CD4-positive, alpha-beta T cell (primary cell): ENCODE results near the gene KCNQ1OT1. TPM values are rescaled to one million over a fixed set of nuclear protein-coding genes. Genes with fewer than 3 reads are reported as not detected.

Experiments
- ATAC-seq: fragments of 200-7000 bp; cut with Tn5 transposase; one replicate; pipeline ENCODE4 v1.10.0; 2022; ENCODE audit warnings: mild to moderate bottlenecking; ENCODE audit not compliant: poor library complexity
- CTCF ChIA-PET: fragments of 350-600 bp; sonication (Branson Sonifier 250); formaldehyde crosslinking; loops from one replicate; lab custom pipeline; 2021; ENCODE audit warnings: antibody characterized with exemption, inconsistent platforms; lab: Charles Lee
- POLR2A ChIA-PET: fragments of 350-600 bp; sonication (Branson Sonifier 250); formaldehyde crosslinking; loops from one replicate; lab custom pipeline; 2021; ENCODE audit warnings: antibody characterized with exemption, inconsistent platforms; lab: Charles Lee
- DNase-seq, 14 experiments: peaks; one replicate each; pipeline ENCODE4 v3.0.0-alpha.2; 2013 to 2020; ENCODE audit warnings: mixed read lengths in 2 of 14
- H3K27ac ChIP-seq, 2 donors: one replicate each; pipeline versions ENCODE4 v1.5.1 to v1.7.0; 2013; ENCODE audit warnings: low read length in 2 of 2, low read depth in 1 of 2, mild to moderate bottlenecking in 1 of 2
- H3K27me3 ChIP-seq, 2 experiments: 1 replicate in 1 of 2; 2 replicates in 1 of 2; pipeline versions ENCODE4 v1.6.1 to v1.7.0; 2013; ENCODE audit warnings: low read length in 2 of 2, control low read depth in 1 of 2, mild to moderate bottlenecking in 1 of 2, moderate library complexity in 1 of 2; ENCODE audit not compliant: insufficient read depth in 2 of 2, control insufficient read depth in 1 of 2
- H3K36me3 ChIP-seq: one replicate; pipeline ENCODE4 v1.6.1; 2013; ENCODE audit warnings: low read length, control low read depth; ENCODE audit not compliant: insufficient read depth
- H3K4me1 ChIP-seq: one replicate; pipeline ENCODE4 v1.6.1; 2013; ENCODE audit warnings: low read length, control low read depth; ENCODE audit not compliant: insufficient read depth
- H3K4me3 ChIP-seq: one replicate; pipeline ENCODE4 v1.5.1; 2013; ENCODE audit warnings: mild to moderate bottlenecking, low read length, moderate library complexity
- H3K9me3 ChIP-seq, 2 experiments: 1 replicate in 1 of 2; 2 replicates in 1 of 2; pipeline versions ENCODE4 v1.6.1 to v1.7.0; 2013; ENCODE audit warnings: low read length in 2 of 2, mild to moderate bottlenecking in 2 of 2, control low read depth in 1 of 2, moderate library complexity in 1 of 2; ENCODE audit not compliant: control insufficient read depth in 1 of 2, insufficient read depth in 1 of 2
- H3K27ac Mint-ChIP-seq: one replicate; pipeline ENCODE4 v1.8.0; 2020; ENCODE audit warnings: mixed read lengths
- H3K27me3 Mint-ChIP-seq: one replicate; pipeline ENCODE4 v1.8.0; 2021; ENCODE audit warnings: mixed read lengths
- H3K36me3 Mint-ChIP-seq: one replicate; pipeline ENCODE4 v1.8.0; 2021; ENCODE audit warnings: low read depth, mixed read lengths
- H3K4me1 Mint-ChIP-seq: one replicate; pipeline ENCODE4 v1.8.0; 2021; ENCODE audit warnings: low read depth, mixed read lengths
- H3K4me3 Mint-ChIP-seq: one replicate; pipeline ENCODE4 v1.8.0; 2020; ENCODE audit warnings: mild to moderate bottlenecking, mixed read lengths
- H3K9me3 Mint-ChIP-seq: one replicate; pipeline ENCODE4 v1.8.0; 2020; ENCODE audit warnings: mixed read lengths
- CTCF ChIP-seq: fragments of 200-600 bp; IDR thresholded peaks from one replicate; pipeline ENCODE4 v1.8.0; 2022; ENCODE audit warnings: antibody characterized with exemption, mild to moderate bottlenecking
- intact Hi-C, 2 experiments: fragments of 100-400 bp; cut with DNase I in 1 of 2; cut with micrococcal nuclease in 1 of 2; formaldehyde crosslinking; loops; one replicate each; pipeline versions ENCODE4 v1.15.1 to v1.9.0; 2023 to 2025; cut with DNase I, micrococcal nuclease
- total RNA-seq, 174 experiments: library from RNA in 2 of 174; stranded (reverse) in 2 of 174; gene quantifications; one replicate each; pipeline ENCODE4 v1.2.3 and lab custom pipeline; 2021 to 2026

The KCNQ1OT1 gene
- total RNA-seq, 2 experiments from 2014 or later = 0.17 to 0.22 TPM

- no peak overlapping the region for H3K27ac Mint-ChIP-seq
Measured at GRCh38 chr11:2740275-2740940, 40.6 kb upstream of the KCNQ1OT1 start.

GRCh38 chr11:2739531-2740274, 39.9 kb upstream of the KCNQ1OT1 start:
- Mint-ChIP-seq H3K36me3 (no peaks in the 10 kb centered on the region), H3K27ac (no peak overlapping the region), H3K4me3 (no peak overlapping the region), H3K4me1 (no peaks in the 10 kb centered on the region), H3K9me3 (no peaks in the 10 kb centered on the region), H3K27me3 (no peaks in the 10 kb centered on the region)
- Histone ChIP-seq H3K4me1 (no peaks in the 10 kb centered on the region), H3K4me3 (no peak overlapping the region), H3K27ac (no peak overlapping the region), H3K36me3 (no peaks in the 10 kb centered on the region), H3K27me3 (no peaks in the 10 kb centered on the region), H3K9me3 (no peaks in the 10 kb centered on the region)
- TF ChIP-seq CTCF = no peak
- ChIA-PET CTCF (no interaction called here), POLR2A (no interaction called here)
- ATAC-seq = no peak
- intact Hi-C loops = no loop called here
- DNase-seq = no peak

More at GRCh38 chr11:2740275-2740940, 40.6 kb upstream of the KCNQ1OT1 start:
- Mint-ChIP-seq H3K4me3 (no peak overlapping the region), H3K9me3 (no peaks in the 10 kb centered on the region), H3K27me3 (no peaks in the 10 kb centered on the region), H3K36me3 (no peaks in the 10 kb centered on the region), H3K4me1 (no peaks in the 10 kb centered on the region)
- no peak for ATAC-seq
- Histone ChIP-seq H3K9me3 (no peaks in the 10 kb centered on the region), H3K4me3 (no peak overlapping the region), H3K27me3 (no peaks in the 10 kb centered on the region), H3K4me1 (no peaks in the 10 kb centered on the region), H3K36me3 (no peaks in the 10 kb centered on the region), H3K27ac (no peak overlapping the region)
- intact Hi-C loops = no loop called here
- no peak for TF ChIP-seq CTCF
- CTCF ChIA-PET = no interaction called here
- DNase-seq = no peak
- POLR2A ChIA-PET = no interaction called here

DNA sequence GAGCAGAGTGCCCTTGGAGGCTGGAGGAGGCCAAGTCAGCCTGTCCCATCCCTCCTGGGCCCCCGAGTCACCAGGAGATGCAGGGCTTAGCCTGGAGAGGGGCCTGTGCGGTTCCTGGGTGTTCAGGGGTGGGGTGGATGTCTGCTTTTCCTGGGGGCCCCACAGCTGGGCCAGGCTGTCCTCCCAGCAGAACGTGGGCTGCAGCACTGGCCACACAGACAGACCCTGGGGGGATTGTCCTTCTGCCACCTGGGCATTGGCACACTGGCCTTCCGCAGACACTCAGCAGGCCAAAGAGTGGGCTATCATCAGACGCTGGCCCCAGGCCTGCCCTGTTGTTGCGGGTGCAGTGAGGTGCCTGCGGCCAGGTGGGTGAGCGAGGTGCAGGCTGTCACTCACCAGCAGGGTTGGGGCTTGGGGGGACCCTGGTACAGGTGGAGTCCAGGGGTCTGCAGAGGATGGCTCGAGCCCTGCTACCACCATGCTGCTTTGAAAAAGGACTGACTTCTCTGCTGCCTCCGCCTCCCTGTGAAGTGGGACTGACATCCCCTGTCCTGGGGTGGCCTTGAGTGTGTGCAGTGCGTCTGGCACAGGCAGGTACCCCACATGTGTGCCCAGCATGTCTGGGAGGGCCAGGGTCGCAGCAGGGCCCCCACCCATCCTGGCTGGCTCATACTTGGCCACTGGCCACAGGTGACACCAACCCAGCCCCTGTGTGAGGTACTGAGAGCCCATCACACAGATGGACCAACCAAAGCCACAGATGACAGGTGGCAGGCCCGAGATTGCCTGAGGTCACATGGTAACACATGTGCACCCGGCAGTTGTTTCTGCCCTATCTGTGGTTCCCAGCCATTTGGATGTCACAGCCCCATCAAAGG, 39.0 kb upstream of the KCNQ1OT1 start:
- TF ChIP-seq CTCF = no peak

More for the DNA sequence above, 39.0 kb upstream of the KCNQ1OT1 start:
- H3K4me3 Mint-ChIP-seq = no peak overlapping the region
- Histone ChIP-seq H3K27me3 (no peaks in the 10 kb centered on the region), H3K4me3 (no peak overlapping the region), H3K9me3 (no peaks in the 10 kb centered on the region), H3K36me3 (no peaks in the 10 kb centered on the region), H3K27ac (no peak overlapping the region), H3K4me1 (no peaks in the 10 kb centered on the region)
- H3K27ac Mint-ChIP-seq = no peak overlapping the region
- H3K4me1 Mint-ChIP-seq = no peaks in the 10 kb centered on the region
- DNase-seq (no peak), ATAC-seq (no peak)
- no peaks in the 10 kb centered on the region for H3K27me3 Mint-ChIP-seq
- CTCF ChIA-PET = no interaction called here
- H3K9me3 Mint-ChIP-seq = no peaks in the 10 kb centered on the region
- intact Hi-C loops = no loop called here
- peaks cover 5% of the 10 kb centered on the region for H3K36me3 Mint-ChIP-seq
- POLR2A ChIA-PET = no interaction called here
